Activated CD4-positive, alpha-beta T cell treated with anti-CD3 and anti-CD28 coated beads for 4 hours (primary cell): Measurements from ENCODE around the gene EEF2K.
"Not testable (repeated sequence)": the region's sequence is repeated elsewhere in the genome, so short reads cannot be mapped to it uniquely, and the experiment has no call there.

Source experiments
- DNase-seq, 2 donors: peaks; one replicate each; pipeline ENCODE4 v3.0.0-alpha.2; 2020

EEF2K gene

DNA sequence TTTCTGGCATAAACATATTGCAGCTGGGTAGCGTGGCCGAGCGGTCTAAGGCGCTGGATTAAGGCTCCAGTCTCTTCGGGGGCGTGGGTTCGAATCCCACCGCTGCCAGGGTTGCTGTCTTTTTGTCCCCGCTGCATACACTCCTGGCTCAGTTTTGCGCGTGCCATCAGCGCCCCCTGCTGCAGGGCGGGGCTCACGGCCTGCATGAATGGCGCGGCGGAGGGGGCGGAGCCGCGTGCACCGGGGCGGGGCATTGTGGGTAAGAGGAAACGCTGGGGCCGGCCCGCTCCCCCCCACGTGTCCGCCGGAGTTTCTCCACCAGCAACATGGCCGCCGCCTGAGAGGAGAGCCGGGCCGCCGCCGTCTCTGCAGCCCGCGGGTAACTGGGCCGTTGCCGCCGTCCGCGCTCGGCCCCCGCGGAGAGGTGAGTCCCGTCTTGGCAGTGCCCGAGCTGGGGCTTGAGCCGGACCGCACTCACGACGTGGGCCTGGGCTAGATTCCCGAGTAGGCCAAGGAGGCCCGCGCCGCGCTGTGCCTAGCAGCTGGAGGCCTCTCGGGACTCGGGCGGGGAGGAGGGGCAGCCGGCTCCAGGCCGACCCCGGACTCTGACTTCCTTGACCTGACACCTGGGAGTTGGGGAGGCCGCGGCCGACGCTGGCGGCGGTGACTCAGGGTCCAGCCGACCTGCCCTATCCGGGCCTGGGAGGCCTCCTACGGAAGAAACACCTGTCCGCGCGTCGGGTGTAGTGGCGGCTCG is 91.2 kb downstream of the EEF2K start, which contains the start of gene POLR3E:
Gene POLR3E, plus strand, starts transcription at position 296 of the 757 bp plus-strand sequence. CDS start 5,560 bp downstream, outside the sequence.
- DNase-seq = peak; percentile 99 to 100

DNA sequence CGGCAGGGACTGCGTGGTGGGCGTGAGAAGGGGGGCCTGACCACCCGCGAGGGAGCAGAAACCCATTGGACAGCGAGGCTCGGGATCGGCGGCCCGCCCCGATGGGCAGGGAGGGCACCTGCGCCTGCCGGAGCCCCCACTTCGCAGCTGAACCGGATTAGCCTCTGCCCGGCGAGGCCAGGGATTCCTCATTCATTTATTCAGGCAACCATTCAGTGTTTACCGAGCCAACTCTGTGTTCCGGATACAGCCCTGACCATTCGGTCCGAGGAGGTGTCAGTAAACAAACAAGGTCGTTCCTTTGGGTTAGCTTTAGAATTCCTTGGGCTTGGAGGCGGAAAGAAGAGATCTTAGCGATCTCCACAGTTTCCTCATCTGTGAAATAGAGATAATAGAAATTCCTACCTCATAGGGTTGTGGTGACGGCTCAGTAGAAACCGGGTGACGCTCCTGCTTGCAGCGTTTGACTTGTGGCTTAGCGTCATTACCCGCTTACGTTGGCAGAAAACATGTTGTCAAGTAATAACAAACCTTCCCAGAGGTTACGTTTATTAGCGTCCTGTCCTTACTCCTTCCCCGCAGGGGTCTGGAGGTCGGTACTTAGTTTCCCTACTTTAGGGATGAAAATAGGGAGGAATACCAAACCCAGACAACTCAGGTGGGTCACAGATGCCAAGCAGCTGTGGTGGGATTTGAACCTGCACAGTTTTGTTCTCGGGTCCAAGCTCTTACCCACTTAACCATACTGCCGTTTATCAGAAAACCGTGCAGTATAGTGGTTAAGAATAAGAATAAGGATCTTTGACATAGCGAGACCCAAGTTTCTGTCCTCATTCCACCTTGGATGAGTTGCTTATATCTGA is 92.0 kb downstream of the EEF2K start:
- DNase-seq = peak; percentile 64 to 68

DNA sequence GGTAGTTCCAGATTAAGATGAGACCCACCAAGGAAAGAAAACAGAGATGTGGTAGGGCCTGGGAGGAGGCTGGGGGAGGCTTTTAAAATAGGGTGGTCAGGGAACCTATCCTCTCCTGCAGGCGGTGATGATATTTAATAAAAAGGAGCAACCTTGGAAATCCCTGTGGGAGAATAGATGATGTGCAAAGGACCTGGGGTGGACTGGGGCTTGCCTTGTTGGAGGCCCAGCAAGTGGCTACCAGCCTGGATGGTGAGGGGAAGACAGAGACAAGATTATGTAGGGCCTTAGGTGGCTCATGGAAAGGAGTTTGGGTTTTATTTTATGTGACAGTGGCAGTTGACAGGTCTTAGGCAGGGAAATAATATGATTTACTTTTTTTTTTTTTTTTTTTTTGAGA is 93.0 kb downstream of the EEF2K start:
- DNase-seq = no peak

DNA sequence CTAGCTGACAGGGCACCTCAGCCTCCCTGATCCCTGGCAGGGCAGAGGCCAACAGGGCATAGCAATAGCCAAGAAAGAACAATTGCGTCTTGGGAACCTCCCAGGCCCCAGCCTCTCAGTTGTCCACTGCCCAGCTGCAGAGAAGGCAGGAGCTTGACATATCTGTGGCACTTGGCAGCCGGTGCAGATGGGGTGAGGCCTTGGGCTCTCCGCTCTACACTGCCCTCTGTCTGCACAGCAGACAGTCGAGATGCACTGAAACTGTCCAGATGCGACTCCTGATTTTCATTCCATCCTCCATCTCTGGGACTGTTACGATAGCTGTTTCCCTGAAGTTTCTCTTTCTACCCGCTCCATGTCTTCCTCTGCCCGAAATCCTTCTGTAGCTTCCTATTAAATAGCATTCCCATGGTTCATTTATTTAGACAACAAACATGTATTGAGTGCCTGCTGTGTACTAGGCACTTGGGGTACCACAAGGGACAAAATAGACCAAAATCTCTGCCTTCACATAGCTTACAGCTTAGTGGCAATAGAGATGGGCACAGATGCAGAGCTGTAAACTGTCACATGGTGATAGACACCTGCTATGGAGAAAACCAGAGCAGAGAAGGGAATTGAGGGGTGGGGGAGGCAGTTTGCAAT is 94.5 kb downstream of the EEF2K start:
- peak; percentile 38 to 42 for DNase-seq

DNA sequence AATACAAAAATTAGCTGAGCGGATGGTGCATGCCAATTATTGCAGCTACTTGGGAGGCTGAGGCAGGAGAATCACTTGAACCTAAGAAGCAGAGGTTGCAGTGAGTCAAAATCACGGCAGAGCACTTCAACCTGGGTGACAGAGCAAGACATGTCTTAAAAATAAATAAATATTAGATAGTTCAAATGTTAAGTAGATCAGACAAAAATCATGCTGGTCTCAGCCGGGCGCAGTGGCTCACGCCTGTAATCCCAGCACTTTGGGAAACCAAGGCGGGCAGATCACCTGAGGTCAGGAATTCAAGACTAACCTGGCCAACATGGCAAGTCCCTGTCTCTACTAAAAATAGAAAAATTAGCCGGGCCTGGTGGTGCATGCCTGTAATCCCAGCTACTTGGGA is 95.3 kb downstream of the EEF2K start:
- not testable (repeated sequence) for DNase-seq

DNA sequence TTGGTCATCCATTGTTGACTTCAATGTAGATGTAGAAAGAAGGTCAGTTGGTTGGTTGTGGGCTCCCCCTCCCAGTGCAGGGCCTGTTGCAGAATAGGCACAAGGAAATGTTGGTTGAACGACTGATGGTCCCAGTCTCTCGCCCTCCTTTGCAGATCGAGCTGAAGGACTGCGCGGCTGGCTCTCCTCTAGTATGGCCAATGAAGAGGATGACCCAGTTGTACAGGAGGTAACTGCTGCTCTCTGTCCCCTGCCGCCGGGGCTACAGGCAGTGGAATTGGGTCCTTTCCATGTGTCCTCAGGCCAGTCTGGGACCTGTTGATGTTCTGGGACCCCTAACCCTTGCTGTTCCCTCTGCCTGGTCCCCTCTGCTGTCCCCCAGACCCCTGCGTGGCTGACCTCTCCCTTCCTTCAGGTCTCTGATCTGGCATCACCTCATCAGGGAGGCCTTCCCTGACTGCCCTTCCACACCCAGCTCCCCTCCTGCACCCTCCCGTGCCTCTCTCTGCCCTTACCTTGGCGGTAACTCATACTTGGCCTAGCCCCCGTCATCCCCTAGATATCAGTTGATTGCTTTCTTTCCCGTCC is 96.8 kb downstream of the EEF2K start:
- DNase-seq = no peak

DNA sequence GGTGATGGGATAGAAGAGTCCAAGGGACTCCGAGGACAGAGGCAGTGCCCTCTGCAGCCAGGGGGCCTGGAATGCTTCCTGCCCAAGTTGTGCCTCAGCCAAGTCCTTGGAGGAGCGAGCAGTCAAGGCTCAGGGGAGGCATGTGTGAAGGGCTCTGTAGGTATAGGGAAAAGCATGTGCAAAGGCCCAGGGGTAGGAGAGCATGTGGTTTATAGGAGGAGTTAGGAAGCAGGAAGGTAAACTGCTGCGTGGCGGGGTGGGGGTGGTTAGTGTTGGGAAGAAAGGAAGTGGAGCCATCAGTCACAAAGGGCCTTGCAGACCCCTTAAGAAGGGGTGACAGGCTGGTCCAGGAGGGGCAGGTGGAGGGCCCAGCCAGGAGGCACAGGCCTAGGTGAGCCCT is 98.3 kb downstream of the EEF2K start:
- no peak for DNase-seq

DNA sequence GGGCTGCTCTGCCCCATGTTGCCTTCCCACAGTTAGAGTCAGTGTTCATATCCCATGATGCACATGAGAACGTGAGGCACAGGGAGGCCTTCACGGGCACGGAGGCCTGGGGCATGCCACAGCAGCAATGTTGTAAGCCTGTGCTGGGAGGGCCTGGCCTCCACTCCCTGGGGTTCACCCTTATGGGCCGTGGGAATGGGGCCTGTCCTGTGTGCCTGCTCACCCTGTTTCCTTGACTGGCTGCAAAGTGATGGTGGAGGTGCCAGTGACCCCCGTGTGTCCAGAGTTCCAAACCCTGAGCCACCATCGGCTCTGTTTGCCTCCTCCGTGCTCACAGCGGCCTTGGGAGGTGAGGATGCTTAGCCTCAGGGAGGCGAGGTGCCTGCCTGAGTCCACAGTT is 100.7 kb downstream of the EEF2K start:
- no peak for DNase-seq

DNA sequence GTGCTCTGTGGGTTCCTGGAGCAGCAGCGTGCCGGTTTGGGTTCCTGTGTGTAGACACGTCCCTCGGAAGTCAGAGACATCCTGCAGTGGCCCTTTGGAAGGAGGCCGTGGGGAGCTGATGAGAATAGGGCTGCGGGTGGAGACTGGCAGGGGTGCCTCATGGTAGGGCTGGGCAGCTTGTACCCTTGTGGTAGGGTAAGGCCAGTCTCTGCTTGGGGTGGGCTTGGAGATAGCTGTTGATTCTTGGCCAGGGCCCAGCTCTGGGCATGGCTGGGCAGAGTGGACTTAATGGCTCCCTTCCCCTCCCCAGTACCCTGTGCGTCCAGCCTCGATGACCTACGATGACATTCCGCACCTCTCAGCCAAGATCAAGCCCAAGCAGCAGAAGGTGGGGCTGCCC is 101.8 kb downstream of the EEF2K start:
- no peak for DNase-seq

DNA sequence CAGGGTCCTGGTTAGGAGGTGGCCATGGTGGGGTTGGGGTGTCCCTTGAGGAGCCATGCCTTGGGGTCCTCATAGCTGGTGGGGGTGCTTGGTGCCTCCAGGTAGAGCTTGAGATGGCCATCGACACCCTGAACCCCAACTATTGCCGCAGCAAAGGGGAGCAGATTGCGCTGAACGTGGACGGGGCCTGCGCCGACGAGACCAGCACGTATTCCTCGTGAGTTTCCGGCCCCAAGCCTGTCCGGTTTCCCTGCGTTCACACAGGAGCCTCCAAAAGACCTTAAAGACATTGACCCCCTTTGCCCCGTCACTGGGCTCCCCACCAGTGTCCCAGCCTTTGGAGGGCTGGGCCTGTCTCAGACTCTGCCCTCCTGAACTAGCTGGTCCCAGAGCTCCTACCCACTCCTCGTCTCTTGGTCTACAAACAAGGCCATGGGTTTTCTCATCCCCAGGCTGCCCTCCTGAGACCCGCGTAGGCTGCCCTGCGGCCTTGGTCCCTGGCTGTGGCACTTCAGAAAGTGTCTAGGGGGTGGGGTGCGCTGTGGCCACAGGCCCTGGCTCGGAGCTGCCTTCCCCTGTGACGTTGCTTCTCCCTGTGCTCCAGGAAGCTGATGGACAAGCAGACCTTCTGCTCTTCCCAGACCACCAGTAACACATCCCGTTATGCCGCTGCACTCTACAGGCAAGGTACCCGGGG is 102.9 kb downstream of the EEF2K start:
- no peak for DNase-seq

DNA sequence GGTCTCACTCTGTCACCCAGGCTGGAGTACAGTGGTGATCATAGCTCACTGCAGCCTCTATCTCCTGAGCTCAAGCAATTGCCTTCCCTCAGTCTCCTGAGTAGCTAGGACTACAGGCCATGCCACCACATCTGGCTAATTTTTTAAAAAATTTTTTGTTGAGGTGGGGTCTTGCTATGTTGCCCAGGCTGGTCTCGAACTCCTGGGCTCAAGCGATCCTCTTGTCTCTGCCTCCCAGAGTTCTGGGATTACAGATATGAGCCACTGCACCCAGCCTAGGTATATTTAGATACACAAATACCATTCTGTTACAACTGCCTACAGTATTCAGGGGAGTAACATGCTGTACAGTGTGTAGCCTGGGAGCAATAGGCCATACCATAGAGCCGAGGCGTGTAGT is 105.4 kb downstream of the EEF2K start:
- DNase-seq = no peak

DNA sequence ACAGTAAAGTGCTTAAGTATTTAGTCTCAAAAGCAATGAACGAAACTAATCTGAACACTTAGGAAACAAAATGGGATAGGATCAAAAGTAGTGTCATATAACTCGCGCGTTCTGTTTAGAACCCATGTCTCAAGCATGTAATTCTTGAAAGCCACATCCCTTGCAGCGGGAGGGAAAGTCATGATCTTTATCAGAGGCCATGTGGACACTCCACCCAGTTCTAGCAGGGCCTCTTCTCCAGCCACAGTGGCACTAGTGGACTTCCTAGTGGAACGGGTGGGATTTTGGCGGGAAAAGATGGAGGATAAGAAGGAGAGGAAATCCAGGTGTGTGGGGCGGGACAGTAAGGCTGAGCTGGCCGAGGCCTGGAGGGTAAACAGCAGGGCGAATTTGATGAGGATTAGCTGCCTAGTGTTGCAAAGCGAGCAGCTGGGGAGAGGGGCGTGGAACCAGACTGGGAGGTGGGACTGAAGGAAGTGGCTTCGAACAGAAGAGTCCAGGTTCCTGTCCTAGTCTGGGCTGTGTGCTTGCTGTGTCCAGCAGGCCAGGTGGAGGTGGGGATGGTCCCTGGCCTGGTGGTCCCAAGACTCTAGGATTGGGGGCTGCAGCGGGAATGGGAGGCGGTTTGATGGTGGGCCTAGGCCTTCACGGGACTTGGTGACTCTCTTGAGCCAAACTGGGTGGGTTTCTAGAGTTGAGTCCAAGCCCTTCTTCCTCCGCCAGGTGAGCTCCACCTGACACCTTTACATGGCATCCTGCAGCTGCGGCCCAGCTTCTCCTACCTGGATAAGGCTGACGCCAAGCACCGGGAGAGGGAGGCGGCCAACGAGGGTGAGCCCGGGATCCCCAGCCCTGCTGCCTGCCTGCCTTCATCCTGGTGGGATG is 107.1 kb downstream of the EEF2K start:
- DNase-seq = no peak

DNA sequence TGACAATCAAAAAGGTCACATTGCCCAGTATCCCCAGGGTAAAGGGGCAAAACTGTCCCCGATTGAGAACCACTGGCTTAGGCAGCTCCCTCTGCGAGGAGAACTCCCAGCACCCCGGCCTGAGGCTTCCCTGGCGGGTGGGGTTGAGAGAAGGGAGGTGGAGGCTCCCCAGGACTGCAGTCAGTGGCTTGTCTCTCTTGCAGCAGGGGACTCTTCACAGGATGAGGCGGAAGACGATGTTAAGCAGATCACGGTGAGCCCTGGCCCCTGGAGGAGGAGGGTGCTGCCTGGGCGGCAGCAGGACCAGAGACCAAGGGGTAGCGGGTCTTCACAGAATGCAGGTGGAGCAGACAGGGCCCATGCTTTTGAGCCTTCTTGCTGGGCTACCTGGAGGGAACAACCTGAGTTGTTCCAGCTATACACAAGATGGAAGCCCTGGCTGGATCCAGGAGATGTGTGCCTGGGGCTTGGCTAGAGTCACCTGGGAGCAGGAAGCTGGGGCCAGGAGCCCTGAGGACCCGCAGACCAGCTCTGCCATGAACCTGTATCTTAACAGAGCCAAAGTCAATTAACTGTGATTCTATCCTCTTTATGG is 107.9 kb downstream of the EEF2K start:
- DNase-seq = no peak

DNA sequence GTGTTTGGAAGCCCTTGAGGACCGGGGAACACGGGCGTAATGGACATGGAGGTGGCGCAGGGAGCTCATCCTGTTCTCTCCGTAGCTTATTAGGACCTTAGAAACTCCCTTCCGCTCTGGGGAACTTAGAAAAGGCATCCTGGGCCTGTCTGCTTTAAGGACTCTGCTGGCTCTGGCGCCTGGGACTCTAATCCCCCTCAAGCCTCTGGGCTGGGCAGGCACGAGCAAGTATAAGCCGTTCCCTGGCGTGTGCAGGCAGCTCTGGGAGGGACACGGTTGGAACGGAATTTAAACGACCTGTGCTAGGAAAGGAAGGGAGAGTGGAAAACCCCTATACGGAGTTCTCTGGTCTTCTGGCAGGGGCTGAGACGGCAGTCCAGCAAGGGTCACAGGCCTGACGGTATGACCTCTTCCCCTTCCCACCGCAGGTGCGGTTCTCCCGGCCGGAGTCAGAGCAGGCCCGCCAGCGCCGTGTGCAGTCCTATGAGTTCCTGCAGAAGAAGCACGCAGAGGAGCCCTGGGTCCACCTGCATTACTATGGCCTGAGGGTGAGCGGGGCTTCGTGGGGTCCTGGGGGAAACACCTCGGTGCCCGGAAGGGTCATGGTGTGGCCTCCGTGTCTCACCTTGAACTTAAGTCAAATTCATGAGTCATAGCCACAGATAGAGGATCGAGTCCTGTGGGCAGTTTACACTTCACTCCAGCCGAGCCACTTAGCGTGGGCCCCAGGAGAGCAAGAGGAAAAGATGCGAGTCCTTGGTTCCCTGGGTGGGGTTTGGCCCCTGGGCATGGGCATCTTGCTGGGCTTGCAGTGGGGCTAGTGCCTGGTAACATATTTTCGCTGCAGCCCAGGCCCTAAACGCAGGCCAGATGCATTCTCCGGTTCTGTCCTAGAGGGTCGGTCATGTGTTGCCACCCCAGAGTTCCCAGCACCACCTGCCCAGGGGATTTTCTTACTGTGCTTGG is 108.9 kb downstream of the EEF2K start:
- no peak for DNase-seq

DNA sequence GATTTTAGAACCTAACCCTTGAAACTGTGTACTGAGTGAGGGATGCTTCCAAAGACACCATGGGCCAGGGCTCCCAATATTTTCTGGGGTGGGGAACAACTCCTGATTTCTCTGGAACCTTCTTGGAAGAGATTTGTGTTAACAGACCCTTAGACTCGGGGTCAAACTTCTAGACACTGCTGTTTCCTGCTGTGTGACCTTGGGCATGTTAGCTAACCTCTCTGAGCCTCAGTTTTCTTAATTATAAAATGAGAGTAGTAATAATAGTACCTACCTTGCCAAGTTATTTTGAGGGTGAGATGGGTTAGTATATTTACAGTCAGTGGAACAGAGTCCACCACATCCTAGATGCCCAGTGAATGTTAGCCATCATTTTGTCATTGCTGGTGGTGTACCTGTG is 109.9 kb downstream of the EEF2K start:
- no peak for DNase-seq

DNA sequence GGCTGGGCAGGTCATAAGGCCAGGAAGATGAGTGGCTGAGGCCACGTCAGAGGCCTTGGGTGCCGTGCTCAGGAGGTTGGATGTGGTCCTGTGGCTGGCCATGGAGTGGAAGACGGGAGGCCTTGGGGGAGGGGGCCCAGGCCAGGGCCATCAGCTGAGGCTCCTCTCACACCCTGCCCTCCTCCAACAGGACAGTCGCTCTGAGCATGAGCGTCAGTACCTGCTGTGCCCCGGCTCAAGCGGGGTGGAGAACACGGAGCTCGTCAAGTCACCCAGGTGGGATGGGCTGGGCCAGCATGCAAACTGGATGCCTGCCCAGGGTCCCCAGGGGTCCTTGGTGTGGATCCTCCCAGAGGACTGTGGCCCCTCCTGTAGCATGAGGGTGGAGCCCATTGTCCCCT is 110.3 kb downstream of the EEF2K start:
- DNase-seq = no peak

DNA sequence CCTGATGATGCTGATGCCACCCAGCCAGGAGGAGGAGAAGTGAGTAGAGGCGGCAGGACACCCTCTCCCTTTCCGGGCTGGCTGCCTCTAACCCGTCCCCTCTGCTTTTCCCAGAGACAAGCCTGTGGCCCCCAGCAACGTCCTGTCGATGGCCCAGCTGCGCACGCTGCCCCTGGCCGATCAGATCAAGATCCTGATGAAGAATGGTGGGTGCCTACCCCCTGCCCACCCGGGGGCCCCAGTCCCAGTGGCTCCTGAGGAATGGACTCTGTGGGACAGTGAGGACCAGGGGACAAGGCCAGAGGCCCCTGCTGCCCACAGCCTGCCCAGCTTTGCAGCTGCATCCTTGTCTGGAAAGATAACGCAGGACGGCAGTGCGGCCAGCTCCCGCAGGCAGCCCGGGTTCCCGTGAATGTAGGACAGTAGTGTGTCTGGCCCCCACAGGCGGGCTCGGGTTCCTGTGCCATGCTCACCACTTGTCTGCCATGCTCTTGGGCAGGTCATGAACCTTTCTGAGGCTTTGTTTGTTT is 111.0 kb downstream of the EEF2K start:
- DNase-seq = no peak

DNA sequence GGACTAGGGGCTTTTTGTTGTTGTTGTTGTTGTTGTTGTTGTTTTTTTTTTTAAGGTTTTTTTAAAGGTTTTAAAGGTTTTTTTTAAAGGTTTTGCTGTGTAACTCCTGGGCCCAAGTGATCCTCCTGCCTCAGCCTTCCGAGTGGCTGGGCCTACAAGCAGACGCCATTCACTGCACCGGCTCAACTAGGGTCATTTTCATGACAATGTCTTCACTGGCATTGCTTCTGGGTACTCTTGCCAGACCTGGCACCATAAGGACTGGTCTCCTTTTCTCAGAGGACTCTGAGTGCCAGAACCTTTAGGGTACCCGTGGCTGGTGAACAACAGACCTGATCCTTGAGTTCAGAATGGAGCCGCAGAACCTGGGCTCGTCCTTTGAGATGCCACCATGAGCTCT is 111.5 kb downstream of the EEF2K start:
- no peak for DNase-seq

DNA sequence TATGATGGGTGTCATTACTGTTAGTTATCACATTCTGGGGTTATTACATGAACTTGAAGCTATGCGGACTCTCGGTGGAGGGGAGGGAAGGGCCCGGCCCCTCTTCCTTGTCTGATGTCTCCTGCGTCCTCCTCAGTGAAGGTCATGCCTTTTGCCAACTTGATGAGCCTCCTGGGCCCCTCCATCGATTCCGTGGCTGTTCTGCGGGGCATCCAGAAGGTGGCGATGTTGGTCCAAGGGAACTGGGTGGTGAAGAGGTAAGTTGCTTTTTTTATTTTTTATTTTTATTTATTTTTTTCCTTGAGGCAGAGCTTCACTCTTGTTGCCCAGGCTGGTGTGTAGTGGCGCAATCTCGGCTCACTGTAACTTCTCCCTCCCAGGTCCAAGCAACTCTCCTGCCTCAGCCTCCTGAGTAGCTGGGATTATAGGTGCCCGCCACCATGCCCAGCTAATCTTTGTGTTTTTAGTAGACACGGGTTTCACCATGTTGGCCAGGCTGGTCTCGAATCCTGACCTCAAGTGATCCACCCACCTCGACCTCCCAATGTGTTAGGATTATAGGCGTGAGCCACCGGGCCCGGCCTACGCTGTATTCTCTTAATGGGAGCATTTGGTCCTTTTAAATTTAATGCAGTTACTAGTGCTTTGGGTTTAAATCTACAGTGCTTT is 112.7 kb downstream of the EEF2K start:
- peak; percentile 41 to 65 for DNase-seq
